ENCODE results near the gene SEPSECS.

- TF ChIP-seq CTCF (IDR thresholded peaks at IDR 0.05; ENCODE audit: extremely low read depth in 1 of 2, insufficient read depth in 1 of 2, low read depth in 1 of 2, low read length in 2 of 2) (no peak), POLR2A (IDR thresholded peaks at IDR 0.05; ENCODE audit: low read depth, low read length) (no peak), JUN (IDR thresholded peaks at IDR 0.05; ENCODE audit: borderline replicate concordance, insufficient read depth, insufficient read length, low read depth) (no peak)
- TF ChIP-seq, protein P1, sequence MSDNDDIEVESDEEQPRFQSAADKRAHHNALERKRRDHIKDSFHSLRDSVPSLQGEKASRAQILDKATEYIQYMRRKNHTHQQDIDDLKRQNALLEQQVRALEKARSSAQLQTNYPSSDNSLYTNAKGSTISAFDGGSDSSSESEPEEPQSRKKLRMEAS (IDR thresholded peaks at IDR 0.05; ENCODE audit: insufficient read depth, insufficient read length), result no peak
These were observed 14.2 kb downstream of the SEPSECS start for GRCh38 chr4:25146076-25146475.
